GM23338 (cell line): ENCODE measurements around the gene CCDC120. TPM values are rescaled to one million over a fixed set of nuclear protein-coding genes. Genes with fewer than 3 reads are reported as not detected.

Experiments
- ATAC-seq: fragments of 200-7000 bp; cut with Tn5 transposase; 3 replicates; pipeline ENCODE4 v1.9.1; 2020
- DNase-seq: peaks from one replicate; pipeline ENCODE4 v3.0.0-alpha.2; 2015; ENCODE audit warnings: low spot score
- H2AFZ ChIP-seq: fragments of 200-600 bp; sonication (generic); 2 replicates; pipeline ENCODE4 v1.8.0; 2016; ENCODE audit warnings: antibody characterized with exemption, mild to moderate bottlenecking, moderate library complexity
- H3F3A ChIP-seq: fragments of 200-600 bp; sonication (generic); replicated peaks from 2 replicates; pipeline ENCODE4 v1.8.0; 2017; ENCODE audit warnings: antibody characterized with exemption, mixed run types, low read depth
- H3K27ac ChIP-seq: fragments of 200-600 bp; sonication (generic); 2 replicates; pipeline ENCODE4 v1.6.1; 2016; ENCODE audit warnings: low read depth
- H3K27me3 ChIP-seq: fragments of 200-600 bp; sonication (generic); 2 replicates; pipeline ENCODE4 v1.8.0; 2016; ENCODE audit warnings: mild to moderate bottlenecking, mixed run types, moderate library complexity; ENCODE audit not compliant: insufficient read depth
- H3K36me3 ChIP-seq: fragments of 200-600 bp; sonication (generic); 2 replicates; pipeline ENCODE4 v1.8.0; 2016; ENCODE audit warnings: mild to moderate bottlenecking; ENCODE audit not compliant: insufficient read depth
- H3K4me1 ChIP-seq: fragments of 200-600 bp; sonication (generic); 2 replicates; pipeline ENCODE4 v1.8.0; 2016; ENCODE audit warnings: mild to moderate bottlenecking, moderate library complexity; ENCODE audit not compliant: insufficient read depth
- H3K4me2 ChIP-seq: fragments of 200-600 bp; sonication (generic); 2 replicates; pipeline ENCODE4 v1.7.1; 2017; ENCODE audit warnings: mixed run types
- H3K4me3 ChIP-seq: fragments of 200-600 bp; sonication (generic); 2 replicates; pipeline ENCODE4 v1.6.1; 2016; ENCODE audit warnings: mixed run types
- H3K79me2 ChIP-seq: fragments of 200-600 bp; sonication (generic); replicated peaks from 2 replicates; pipeline ENCODE4 v1.8.0; 2017; ENCODE audit warnings: mild to moderate bottlenecking; ENCODE audit not compliant: insufficient read depth
- H3K9me2 ChIP-seq: fragments of 200-600 bp; sonication (generic); 2 replicates; pipeline ENCODE4 v1.8.0; 2017; ENCODE audit not compliant: insufficient read depth
- H4K20me1 ChIP-seq: fragments of 200-600 bp; sonication (generic); replicated peaks from 2 replicates; pipeline ENCODE4 v1.8.0; 2017; ENCODE audit warnings: mild to moderate bottlenecking; ENCODE audit not compliant: insufficient read depth
- H3K27ac Mint-ChIP-seq: 2 replicates; pipeline ENCODE4 v1.8.0; 2020; ENCODE audit warnings: inconsistent platforms, mild to moderate bottlenecking, moderate library complexity, mixed read lengths
- H3K27me3 Mint-ChIP-seq: 3 replicates; pipeline ENCODE4 v1.8.0; 2022; ENCODE audit warnings: low read depth, mild to moderate bottlenecking, moderate library complexity, mixed read lengths, inconsistent platforms; ENCODE audit not compliant: insufficient read depth, poor library complexity
- H3K36me3 Mint-ChIP-seq: 3 replicates; pipeline ENCODE4 v1.8.0; 2021; ENCODE audit warnings: low read depth, mild to moderate bottlenecking, inconsistent platforms, moderate library complexity, mixed read lengths
- H3K4me1 Mint-ChIP-seq: 3 replicates; pipeline ENCODE4 v1.8.0; 2020; ENCODE audit warnings: mild to moderate bottlenecking, inconsistent platforms, mixed read lengths
- H3K4me3 Mint-ChIP-seq: 3 replicates; pipeline ENCODE4 v1.8.0; 2021; ENCODE audit warnings: moderate library complexity, mild to moderate bottlenecking, inconsistent platforms, mixed read lengths
- H3K9me3 Mint-ChIP-seq: 3 replicates; pipeline ENCODE4 v1.8.0; 2020; ENCODE audit warnings: moderate library complexity, mild to moderate bottlenecking, inconsistent platforms, mixed read lengths
- CREB1 ChIP-seq: fragments of 250-450 bp; sonication (Bioruptor Pico); IDR thresholded peaks from 2 replicates; pipeline ENCODE4 v1.5.0; 2020; ENCODE audit warnings: low read depth, mild to moderate bottlenecking, moderate library complexity
- EZH2 ChIP-seq: fragments of 200-600 bp; sonication (generic); IDR thresholded peaks from one replicate; pipeline ENCODE4 v1.8.0; 2017; ENCODE audit warnings: antibody characterized with exemption, mild to moderate bottlenecking, low read depth; ENCODE audit not compliant: unreplicated experiment
- EZH2phosphoT487 ChIP-seq: fragments of 200-600 bp; sonication (generic); IDR thresholded peaks from one replicate; pipeline ENCODE4 v1.8.1; 2018; ENCODE audit warnings: antibody characterized with exemption; ENCODE audit not compliant: unreplicated experiment
- JUNB ChIP-seq: IDR thresholded peaks from one replicate; pipeline ENCODE4 v1.6.1; 2016; ENCODE audit warnings: antibody characterized with exemption; ENCODE audit not compliant: unreplicated experiment
- NANOG ChIP-seq: IDR thresholded peaks from 2 replicates; pipeline ENCODE4 v1.6.1; 2016; ENCODE audit warnings: antibody characterized with exemption, borderline replicate concordance
- POLR2AphosphoS5 ChIP-seq: IDR thresholded peaks from 2 replicates; pipeline ENCODE4 v1.6.1; 2016; ENCODE audit warnings: antibody characterized with exemption, low read depth
- STAT1 ChIP-seq: IDR thresholded peaks from one replicate; pipeline ENCODE4 v1.6.1; 2016; ENCODE audit warnings: antibody characterized with exemption; ENCODE audit not compliant: unreplicated experiment
- ZNF114 ChIP-seq: fragments of 250-450 bp; sonication (Bioruptor Pico); IDR thresholded peaks from 2 replicates; pipeline ENCODE4 v1.5.0; 2020; ENCODE audit warnings: mild to moderate bottlenecking, moderate library complexity
- ZNF331 ChIP-seq: fragments of 250-450 bp; sonication (Bioruptor Pico); IDR thresholded peaks from 2 replicates; pipeline ENCODE4 v1.5.0; 2020; ENCODE audit warnings: low read depth, mild to moderate bottlenecking, moderate library complexity
- polyA plus RNA-seq: library from polyadenylated mRNA; unstranded; fragments of >200 nt; fragmentation: Nextera tagmentation; extraction: Ambion mirVana; gene quantifications from 2 replicates; pipeline ENCODE4 v1.2.1, GENCODE V29; 2016
- total RNA-seq: library from RNA; depleted of rRNA; stranded (reverse); fragments of >200 nt; shearing (Covaris generic); gene quantifications from 2 replicates; pipeline ENCODE4 v1.2.3, GENCODE V29; 2014
- TF ChIP-seq, protein P1 (sequence below): IDR thresholded peaks from 2 replicates; pipeline ENCODE4 v1.6.1; 2016; ENCODE audit warnings: antibody characterized with exemption
- TF ChIP-seq, protein P2 (sequence below), 2 experiments: fragments of 200-600 bp in 1 of 2; sonication (generic) in 1 of 2; conservative IDR thresholded peaks; 2 replicates each; pipeline versions ENCODE4 v1.5.1 to v1.6.1; 2016 to 2017; ENCODE audit warnings: antibody characterized with exemption in 2 of 2, low read depth in 2 of 2, mild to moderate bottlenecking in 2 of 2, moderate library complexity in 1 of 2
- TF ChIP-seq, protein P3 (sequence below): IDR thresholded peaks from one replicate; pipeline ENCODE4 v1.6.1; 2018; ENCODE audit warnings: antibody characterized with exemption; ENCODE audit not compliant: unreplicated experiment
- TF ChIP-seq, protein P4 (sequence below): fragments of 250-450 bp; sonication (Bioruptor Pico); IDR thresholded peaks from 2 replicates; pipeline ENCODE4 v1.5.0; 2020; ENCODE audit warnings: mild to moderate bottlenecking, moderate library complexity

CCDC120 gene
- total and polyA plus RNA-seq, 2 experiments from 2014 or later: 3.3 to 9.9 TPM

DNA sequence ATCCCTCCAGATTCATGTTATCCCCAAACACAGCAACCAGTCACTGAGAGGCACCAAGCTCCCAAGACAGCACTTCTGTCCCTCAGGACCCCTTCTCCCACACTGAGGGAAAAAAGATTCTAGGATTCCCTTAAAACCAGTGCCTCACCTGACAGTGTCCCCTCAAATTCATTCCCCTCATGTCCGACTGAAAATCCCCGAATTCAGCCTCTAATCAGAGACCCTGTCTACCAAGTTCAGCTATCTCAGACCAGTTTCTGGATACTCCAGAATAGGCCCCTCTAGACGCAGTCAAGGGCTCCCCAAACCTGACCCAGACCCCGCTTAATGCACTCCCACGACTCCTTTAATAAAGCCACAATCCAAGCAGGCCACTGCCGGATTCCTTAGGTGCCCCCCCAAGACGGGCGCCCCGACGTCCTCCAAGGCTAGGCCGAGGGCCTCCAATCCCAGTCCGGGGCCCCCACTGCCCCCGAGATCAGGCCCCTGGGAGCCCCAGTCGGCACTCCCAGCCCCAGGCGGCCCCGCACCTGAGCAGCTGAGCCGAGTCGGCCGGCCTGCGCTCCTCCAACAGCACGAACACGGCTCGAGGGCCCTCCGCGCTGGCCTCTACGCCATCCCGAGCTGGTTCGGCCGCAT, 16.1 kb upstream of the CCDC120 start:
- H3K4me1 ChIP-seq: peaks cover 4% of the 10 kb centered on the region
- no peak for ATAC-seq
- Mint-ChIP-seq H3K27ac (peak overlapping the region; percentile 97), H3K4me3 (peak overlapping the region; percentile 96), H3K9me3 (no peaks in the 10 kb centered on the region; the same call in 2 of the 3 replicates), H3K4me1 (peaks cover 27% of the 10 kb centered on the region), H3K36me3 (peaks cover 25% of the 10 kb centered on the region), H3K27me3 (peaks cover 22% of the 10 kb centered on the region)
- H3K27me3 ChIP-seq: no peaks in the 10 kb centered on the region
- H3K4me2 ChIP-seq: peak overlapping the region; percentile 74
- no peak overlapping the region for H2AFZ ChIP-seq
- no peak for DNase-seq
- H3F3A ChIP-seq: no peaks in the 10 kb centered on the region
- H3K79me2 ChIP-seq: peaks cover 34% of the 10 kb centered on the region
- TF ChIP-seq, protein P1, sequence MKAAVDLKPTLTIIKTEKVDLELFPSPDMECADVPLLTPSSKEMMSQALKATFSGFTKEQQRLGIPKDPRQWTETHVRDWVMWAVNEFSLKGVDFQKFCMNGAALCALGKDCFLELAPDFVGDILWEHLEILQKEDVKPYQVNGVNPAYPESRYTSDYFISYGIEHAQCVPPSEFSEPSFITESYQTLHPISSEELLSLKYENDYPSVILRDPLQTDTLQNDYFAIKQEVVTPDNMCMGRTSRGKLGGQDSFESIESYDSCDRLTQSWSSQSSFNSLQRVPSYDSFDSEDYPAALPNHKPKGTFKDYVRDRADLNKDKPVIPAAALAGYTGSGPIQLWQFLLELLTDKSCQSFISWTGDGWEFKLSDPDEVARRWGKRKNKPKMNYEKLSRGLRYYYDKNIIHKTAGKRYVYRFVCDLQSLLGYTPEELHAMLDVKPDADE: no peak
- TF ChIP-seq, protein P2, sequence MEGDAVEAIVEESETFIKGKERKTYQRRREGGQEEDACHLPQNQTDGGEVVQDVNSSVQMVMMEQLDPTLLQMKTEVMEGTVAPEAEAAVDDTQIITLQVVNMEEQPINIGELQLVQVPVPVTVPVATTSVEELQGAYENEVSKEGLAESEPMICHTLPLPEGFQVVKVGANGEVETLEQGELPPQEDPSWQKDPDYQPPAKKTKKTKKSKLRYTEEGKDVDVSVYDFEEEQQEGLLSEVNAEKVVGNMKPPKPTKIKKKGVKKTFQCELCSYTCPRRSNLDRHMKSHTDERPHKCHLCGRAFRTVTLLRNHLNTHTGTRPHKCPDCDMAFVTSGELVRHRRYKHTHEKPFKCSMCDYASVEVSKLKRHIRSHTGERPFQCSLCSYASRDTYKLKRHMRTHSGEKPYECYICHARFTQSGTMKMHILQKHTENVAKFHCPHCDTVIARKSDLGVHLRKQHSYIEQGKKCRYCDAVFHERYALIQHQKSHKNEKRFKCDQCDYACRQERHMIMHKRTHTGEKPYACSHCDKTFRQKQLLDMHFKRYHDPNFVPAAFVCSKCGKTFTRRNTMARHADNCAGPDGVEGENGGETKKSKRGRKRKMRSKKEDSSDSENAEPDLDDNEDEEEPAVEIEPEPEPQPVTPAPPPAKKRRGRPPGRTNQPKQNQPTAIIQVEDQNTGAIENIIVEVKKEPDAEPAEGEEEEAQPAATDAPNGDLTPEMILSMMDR (conservative IDR thresholded peaks at IDR 0.05; ENCODE audit: low read depth in 2 of 2): no peak
- TF ChIP-seq JUNB: no peak
- no peak for TF ChIP-seq ZNF114 (CRISPR knock-in tag)
- TF ChIP-seq, protein P3, sequence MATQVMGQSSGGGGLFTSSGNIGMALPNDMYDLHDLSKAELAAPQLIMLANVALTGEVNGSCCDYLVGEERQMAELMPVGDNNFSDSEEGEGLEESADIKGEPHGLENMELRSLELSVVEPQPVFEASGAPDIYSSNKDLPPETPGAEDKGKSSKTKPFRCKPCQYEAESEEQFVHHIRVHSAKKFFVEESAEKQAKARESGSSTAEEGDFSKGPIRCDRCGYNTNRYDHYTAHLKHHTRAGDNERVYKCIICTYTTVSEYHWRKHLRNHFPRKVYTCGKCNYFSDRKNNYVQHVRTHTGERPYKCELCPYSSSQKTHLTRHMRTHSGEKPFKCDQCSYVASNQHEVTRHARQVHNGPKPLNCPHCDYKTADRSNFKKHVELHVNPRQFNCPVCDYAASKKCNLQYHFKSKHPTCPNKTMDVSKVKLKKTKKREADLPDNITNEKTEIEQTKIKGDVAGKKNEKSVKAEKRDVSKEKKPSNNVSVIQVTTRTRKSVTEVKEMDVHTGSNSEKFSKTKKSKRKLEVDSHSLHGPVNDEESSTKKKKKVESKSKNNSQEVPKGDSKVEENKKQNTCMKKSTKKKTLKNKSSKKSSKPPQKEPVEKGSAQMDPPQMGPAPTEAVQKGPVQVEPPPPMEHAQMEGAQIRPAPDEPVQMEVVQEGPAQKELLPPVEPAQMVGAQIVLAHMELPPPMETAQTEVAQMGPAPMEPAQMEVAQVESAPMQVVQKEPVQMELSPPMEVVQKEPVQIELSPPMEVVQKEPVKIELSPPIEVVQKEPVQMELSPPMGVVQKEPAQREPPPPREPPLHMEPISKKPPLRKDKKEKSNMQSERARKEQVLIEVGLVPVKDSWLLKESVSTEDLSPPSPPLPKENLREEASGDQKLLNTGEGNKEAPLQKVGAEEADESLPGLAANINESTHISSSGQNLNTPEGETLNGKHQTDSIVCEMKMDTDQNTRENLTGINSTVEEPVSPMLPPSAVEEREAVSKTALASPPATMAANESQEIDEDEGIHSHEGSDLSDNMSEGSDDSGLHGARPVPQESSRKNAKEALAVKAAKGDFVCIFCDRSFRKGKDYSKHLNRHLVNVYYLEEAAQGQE: no peak
- no peak for TF ChIP-seq ZNF331 (CRISPR knock-in tag)
- TF ChIP-seq, protein P4, sequence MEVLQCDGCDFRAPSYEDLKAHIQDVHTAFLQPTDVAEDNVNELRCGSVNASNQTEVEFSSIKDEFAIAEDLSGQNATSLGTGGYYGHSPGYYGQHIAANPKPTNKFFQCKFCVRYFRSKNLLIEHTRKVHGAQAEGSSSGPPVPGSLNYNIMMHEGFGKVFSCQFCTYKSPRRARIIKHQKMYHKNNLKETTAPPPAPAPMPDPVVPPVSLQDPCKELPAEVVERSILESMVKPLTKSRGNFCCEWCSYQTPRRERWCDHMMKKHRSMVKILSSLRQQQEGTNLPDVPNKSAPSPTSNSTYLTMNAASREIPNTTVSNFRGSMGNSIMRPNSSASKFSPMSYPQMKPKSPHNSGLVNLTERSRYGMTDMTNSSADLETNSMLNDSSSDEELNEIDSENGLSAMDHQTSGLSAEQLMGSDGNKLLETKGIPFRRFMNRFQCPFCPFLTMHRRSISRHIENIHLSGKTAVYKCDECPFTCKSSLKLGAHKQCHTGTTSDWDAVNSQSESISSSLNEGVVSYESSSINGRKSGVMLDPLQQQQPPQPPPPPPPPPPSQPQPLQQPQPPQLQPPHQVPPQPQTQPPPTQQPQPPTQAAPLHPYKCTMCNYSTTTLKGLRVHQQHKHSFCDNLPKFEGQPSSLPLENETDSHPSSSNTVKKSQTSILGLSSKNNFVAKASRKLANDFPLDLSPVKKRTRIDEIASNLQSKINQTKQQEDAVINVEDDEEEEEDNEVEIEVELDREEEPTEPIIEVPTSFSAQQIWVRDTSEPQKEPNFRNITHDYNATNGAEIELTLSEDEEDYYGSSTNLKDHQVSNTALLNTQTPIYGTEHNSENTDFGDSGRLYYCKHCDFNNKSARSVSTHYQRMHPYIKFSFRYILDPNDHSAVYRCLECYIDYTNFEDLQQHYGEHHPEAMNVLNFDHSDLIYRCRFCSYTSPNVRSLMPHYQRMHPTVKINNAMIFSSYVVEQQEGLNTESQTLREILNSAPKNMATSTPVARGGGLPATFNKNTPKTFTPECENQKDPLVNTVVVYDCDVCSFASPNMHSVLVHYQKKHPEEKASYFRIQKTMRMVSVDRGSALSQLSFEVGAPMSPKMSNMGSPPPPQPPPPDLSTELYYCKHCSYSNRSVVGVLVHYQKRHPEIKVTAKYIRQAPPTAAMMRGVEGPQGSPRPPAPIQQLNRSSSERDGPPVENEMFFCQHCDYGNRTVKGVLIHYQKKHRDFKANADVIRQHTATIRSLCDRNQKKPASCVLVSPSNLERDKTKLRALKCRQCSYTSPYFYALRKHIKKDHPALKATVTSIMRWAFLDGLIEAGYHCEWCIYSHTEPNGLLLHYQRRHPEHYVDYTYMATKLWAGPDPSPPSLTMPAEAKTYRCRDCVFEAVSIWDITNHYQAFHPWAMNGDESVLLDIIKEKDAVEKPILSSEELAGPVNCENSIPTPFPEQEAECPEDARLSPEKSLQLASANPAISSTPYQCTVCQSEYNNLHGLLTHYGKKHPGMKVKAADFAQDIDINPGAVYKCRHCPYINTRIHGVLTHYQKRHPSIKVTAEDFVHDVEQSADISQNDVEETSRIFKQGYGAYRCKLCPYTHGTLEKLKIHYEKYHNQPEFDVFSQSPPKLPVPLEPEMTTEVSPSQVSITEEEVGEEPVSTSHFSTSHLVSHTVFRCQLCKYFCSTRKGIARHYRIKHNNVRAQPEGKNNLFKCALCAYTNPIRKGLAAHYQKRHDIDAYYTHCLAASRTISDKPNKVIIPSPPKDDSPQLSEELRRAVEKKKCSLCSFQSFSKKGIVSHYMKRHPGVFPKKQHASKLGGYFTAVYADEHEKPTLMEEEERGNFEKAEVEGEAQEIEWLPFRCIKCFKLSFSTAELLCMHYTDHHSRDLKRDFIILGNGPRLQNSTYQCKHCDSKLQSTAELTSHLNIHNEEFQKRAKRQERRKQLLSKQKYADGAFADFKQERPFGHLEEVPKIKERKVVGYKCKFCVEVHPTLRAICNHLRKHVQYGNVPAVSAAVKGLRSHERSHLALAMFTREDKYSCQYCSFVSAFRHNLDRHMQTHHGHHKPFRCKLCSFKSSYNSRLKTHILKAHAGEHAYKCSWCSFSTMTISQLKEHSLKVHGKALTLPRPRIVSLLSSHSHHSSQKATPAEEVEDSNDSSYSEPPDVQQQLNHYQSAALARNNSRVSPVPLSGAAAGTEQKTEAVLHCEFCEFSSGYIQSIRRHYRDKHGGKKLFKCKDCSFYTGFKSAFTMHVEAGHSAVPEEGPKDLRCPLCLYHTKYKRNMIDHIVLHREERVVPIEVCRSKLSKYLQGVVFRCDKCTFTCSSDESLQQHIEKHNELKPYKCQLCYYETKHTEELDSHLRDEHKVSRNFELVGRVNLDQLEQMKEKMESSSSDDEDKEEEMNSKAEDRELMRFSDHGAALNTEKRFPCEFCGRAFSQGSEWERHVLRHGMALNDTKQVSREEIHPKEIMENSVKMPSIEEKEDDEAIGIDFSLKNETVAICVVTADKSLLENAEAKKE (CRISPR knock-in tag): no peak
- TF ChIP-seq POLR2AphosphoS5: no peak
- TF ChIP-seq STAT1: no peak
- no peak for TF ChIP-seq EZH2phosphoT487
- no peak for TF ChIP-seq EZH2
- TF ChIP-seq CREB1 (CRISPR knock-in tag): no peak
- TF ChIP-seq NANOG: no peak
- H3K36me3 ChIP-seq: peaks cover 11% of the 10 kb centered on the region; the same call in 1 of the 2 replicates
- H3K4me3 ChIP-seq: peak overlapping the region; percentile 77
- peak overlapping the region; percentile 94 for H3K27ac ChIP-seq
- H3K9me2 ChIP-seq: no peaks in the 10 kb centered on the region
- no peaks in the 10 kb centered on the region for H4K20me1 ChIP-seq
